Omental fat pad (tissue), 4 donors: ENCODE data around the gene EZH1. TPM values are rescaled to one million over a fixed set of nuclear protein-coding genes. Genes with fewer than 3 reads are reported as not detected.
A peak's percentile ranks its signal among the peaks of the same experiment; 100 is the strongest.
"Not testable (repeated sequence)": the region's sequence is repeated elsewhere in the genome, so short reads cannot be mapped to it uniquely, and the experiment has no call there.

Experiments used
- ATAC-seq: fragments of 150-250 bp; one replicate; pipeline ENCODE4 v1.9.1; 2016; ENCODE audit warnings: mild to moderate bottlenecking, moderate library complexity; ENCODE audit not compliant: low FRiP score
- DNase-seq: peaks from one replicate; pipeline ENCODE4 v3.0.0-alpha.2; 2019; ENCODE audit warnings: low spot score
- total RNA-seq, 4 donors: library from RNA; depleted of rRNA; stranded (reverse); fragments of >200 nt; gene quantifications; one replicate each; pipeline ENCODE4 v1.1.0, GENCODE V29; 2016
- TF ChIP-seq, protein P1 (sequence below), 3 donors: fragments of 450-650 bp; IDR thresholded peaks; one replicate each; pipeline ENCODE4 v1.5.1; 2016 to 2017; ENCODE audit warnings: antibody characterized with exemption in 3 of 3, mild to moderate bottlenecking in 3 of 3, moderate library complexity in 2 of 3

The EZH1 gene
- total RNA-seq, 4 donors from 2014 or later: 42.0 to 91.1 (median 50.9) TPM

GRCh38 chr17:42670789-42671657, 73.8 kb downstream of the EZH1 start:
- ATAC-seq: no peak
- DNase-seq: no peak
- TF ChIP-seq, protein P1, sequence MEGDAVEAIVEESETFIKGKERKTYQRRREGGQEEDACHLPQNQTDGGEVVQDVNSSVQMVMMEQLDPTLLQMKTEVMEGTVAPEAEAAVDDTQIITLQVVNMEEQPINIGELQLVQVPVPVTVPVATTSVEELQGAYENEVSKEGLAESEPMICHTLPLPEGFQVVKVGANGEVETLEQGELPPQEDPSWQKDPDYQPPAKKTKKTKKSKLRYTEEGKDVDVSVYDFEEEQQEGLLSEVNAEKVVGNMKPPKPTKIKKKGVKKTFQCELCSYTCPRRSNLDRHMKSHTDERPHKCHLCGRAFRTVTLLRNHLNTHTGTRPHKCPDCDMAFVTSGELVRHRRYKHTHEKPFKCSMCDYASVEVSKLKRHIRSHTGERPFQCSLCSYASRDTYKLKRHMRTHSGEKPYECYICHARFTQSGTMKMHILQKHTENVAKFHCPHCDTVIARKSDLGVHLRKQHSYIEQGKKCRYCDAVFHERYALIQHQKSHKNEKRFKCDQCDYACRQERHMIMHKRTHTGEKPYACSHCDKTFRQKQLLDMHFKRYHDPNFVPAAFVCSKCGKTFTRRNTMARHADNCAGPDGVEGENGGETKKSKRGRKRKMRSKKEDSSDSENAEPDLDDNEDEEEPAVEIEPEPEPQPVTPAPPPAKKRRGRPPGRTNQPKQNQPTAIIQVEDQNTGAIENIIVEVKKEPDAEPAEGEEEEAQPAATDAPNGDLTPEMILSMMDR (IDR thresholded peaks at IDR 0.05): no peak

GRCh38 chr17:42669977-42670788, 74.7 kb downstream of the EZH1 start:
- DNase-seq (no peak), ATAC-seq (no peak)
- TF ChIP-seq, protein P1 (IDR thresholded peaks at IDR 0.05): no peak

GRCh38 chr17:42669705-42669976, 75.2 kb downstream of the EZH1 start:
- ATAC-seq: no peak
- no peak for DNase-seq
- TF ChIP-seq, protein P1 (IDR thresholded peaks at IDR 0.05): no peak

DNA sequence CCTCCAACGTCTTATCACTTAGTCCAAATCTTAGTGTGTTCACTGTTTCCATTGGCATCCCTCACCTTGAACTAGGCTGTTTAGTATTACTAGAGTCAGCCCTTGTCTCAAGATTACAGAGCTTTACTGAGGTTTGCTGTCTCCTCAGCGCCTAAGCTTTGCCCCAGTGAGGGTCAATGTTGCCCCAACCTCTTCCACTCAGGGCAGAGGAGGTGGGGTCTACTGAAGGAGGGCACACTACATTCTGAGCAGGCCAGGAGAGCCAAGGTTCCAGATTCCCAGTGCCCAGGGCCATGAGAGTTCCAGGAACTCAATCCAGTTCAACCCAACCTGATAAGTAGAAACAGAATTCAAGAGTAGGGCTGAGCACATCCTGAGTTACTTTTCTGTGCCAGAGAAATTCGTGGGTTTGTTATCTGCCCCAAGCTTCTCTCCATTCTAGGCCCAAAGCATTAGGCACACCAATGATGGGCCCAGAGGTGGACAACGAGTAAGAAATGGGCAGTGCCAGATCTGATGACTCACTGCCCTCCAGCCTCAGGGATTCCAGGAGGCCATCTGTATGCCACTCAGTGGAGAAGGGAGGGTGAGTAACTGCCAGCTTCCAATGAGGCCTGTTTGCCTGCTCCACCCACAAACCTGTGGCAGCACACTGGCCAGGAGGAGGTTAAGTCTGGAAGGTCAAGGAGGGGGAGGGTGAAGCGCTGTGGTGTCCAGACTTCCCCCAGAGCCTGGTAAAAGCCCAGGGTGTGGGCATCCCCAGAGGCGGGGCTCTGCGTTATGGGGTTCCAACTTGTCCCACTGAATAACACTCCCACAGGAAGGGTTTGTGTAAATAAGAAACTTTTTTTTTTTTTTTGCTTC, 77.5 kb downstream of the EZH1 start:
- ATAC-seq (peak; percentile 93), DNase-seq (no peak)
- TF ChIP-seq, protein P1 (IDR thresholded peaks at IDR 0.05): no peak

- DNase-seq, ATAC-seq: not testable (repeated sequence)
Observed at GRCh38 chr17:42666126-42666525, 78.7 kb downstream of the EZH1 start.

- DNase-seq (no peak), ATAC-seq (no peak)
- TF ChIP-seq, protein P1 (IDR thresholded peaks at IDR 0.05): no peak
Observed at GRCh38 chr17:42665581-42666001, 79.2 kb downstream of the EZH1 start.
